RWPE1 (cell line): ENCODE results near the gene PSENEN.

Experiments
- CTCF ChIA-PET: fragments of 350-600 bp; sonication (Branson Sonifier 250); formaldehyde crosslinking; extraction: SDS; loops from one replicate; lab custom pipeline; 2021; lab: Yijun Ruan, JAX
- POLR2A ChIA-PET: fragments of 400-600 bp; formaldehyde crosslinking; extraction: SDS; loops from one replicate; lab custom pipeline; 2020; ENCODE audit warnings: antibody characterized with exemption; ENCODE audit not compliant: low non-redundant PET; lab: Yijun Ruan, JAX
- DNase-seq: peaks from one replicate; pipeline ENCODE4 v3.0.0; 2012; ENCODE audit warnings: low spot score
- H3K27ac ChIP-seq: fragments of 450-650 bp; 2 replicates; pipeline ENCODE4 v1.5.1; 2017
- TF ChIP-seq, protein P1 (sequence below): fragments of 450-650 bp; conservative IDR thresholded peaks from 2 replicates; pipeline ENCODE4 v1.5.1; 2017; ENCODE audit warnings: low read depth, mild to moderate bottlenecking

The PSENEN gene

DNA sequence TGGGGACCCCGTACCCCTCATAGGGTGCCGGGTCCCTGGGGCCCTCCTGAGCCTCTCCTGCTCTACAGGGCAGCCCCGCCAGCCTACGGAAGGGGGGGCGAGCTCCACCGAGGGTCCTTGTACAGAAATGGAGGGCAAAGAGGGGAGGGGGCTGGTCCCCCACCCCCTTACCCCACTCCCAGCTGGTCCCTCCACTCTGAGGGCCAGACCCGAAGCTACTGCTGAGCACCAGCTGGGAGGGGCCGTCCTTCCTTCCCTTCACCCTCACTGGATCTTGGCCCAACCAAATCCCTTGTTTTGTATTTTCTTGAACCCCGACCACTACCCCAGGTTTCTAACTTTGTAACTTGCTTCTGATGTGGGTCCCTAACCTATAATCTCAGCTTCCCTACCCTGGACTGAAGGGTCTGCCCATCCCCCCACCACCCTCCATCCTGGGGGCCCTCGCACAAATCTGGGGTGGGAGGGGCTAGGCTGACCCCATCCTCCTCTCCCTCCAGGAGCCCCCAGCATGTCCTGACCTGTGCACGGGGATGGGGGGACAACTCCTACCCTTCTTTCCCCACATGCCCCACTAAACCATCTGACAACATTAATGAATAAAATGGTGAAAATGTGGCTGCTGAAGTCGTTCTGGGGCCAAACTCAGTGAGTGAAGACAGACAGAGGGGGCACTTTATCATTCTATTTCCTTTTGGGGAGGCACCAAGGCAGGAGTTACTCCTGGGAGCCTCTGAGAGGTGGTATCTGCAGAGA lies 42.9 kb downstream of the PSENEN start:
- no peak overlapping the region for H3K27ac ChIP-seq
- POLR2A ChIA-PET: no interaction called here
- DNase-seq: no peak
- CTCF ChIA-PET: no interaction called here
- TF ChIP-seq, protein P1, sequence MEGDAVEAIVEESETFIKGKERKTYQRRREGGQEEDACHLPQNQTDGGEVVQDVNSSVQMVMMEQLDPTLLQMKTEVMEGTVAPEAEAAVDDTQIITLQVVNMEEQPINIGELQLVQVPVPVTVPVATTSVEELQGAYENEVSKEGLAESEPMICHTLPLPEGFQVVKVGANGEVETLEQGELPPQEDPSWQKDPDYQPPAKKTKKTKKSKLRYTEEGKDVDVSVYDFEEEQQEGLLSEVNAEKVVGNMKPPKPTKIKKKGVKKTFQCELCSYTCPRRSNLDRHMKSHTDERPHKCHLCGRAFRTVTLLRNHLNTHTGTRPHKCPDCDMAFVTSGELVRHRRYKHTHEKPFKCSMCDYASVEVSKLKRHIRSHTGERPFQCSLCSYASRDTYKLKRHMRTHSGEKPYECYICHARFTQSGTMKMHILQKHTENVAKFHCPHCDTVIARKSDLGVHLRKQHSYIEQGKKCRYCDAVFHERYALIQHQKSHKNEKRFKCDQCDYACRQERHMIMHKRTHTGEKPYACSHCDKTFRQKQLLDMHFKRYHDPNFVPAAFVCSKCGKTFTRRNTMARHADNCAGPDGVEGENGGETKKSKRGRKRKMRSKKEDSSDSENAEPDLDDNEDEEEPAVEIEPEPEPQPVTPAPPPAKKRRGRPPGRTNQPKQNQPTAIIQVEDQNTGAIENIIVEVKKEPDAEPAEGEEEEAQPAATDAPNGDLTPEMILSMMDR: no peak

DNA sequence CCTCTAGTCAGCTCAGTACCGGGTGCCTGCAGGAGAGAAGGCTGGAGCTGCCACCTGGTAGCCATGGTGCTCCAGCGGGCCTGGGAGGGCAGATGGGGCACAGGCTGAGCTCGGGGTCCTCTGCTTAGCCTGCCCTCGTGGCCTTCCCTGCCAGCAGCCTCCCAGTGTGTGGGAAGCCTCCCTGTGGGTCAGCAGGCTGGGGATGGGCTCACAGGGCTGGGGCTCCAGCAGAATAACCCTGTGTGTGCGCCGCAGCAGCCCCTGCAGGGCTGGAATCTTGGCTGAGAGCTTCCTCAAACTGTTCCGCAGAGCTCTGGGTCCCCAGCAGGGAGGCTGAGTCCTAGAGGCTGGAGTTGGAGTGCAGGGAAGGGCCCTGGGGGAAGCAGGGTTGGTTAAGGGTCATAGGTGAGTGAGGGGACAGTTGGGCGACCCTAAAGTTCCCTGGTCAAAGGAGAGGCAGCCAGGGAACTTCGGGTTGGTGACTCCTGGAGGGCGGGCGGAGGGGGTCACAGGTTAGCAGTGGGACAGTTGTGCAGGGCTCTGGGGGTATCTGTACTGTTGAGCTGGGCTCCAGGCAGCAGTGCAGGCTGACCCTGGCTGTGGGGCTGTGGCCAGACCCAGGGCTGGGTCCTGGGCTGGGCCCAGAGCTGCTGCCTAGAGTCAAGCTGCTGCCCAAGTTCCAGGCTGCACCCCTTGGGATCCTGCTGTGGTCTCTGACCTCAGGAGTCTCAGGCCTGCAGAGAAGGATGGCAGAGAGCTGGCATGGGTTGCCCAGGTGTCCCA lies 43.9 kb downstream of the PSENEN start:
- TF ChIP-seq, protein P1: no peak
- DNase-seq: no peak
- POLR2A ChIA-PET: no interaction called here
- no peak overlapping the region; the same call in 1 of the 2 replicates for H3K27ac ChIP-seq
- CTCF ChIA-PET: no interaction called here

DNA sequence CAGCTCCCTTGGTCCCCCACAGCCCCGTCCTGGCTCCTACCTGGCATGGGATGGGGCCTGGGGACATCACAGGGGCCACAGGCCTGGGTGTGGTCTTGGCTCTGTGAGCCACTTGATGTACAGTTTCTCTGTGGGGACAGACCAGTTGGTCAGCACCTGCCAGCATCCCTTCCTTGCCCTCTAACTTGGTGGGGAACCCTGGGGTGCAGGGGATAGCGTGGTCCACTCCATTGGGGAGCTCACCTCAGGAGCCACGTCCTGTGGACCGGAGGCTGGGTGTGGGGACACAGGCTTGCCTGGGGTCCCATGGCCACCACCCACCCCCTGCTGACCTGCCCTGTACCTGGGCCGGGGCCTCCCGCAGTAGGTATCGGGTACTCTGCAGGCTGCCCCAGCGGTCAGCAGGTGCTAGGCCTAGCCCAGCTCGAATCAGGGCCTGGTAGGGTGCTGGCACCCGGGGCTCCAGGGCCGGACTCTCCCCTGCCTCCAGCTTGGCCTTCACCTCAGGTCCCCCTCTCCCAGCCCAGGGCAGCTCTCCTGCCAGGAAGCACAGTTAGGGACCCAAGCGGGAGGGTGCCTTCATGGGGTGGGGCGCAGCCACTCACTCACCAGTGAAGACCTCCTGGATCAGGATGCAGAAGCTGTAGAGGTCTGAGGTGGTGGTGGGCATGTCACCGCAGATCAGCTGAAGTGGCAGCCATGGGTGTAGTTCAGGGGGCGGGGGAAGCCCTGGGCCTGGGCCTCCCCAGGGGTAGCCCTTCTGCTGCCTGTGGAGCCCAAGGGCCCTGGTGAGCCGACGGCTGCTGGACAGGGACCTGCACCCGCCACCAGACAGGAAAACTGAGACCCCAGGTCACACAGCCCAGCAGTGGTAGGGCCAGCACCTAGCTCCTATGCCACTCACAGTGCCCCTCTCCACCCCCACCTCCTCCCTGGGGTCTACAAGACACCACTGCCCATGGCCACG lies 44.8 kb downstream of the PSENEN start:
- CTCF ChIA-PET: interaction anchor here (0.6 kb wide), 1 partner anchor 10 kb away, joined by 3 read pairs; no protein-coding TSS in a partner anchor
- TF ChIP-seq, protein P1: no peak
- DNase-seq: no peak
- POLR2A ChIA-PET: no interaction called here
- H3K27ac ChIP-seq: no peak overlapping the region; the same call in 1 of the 2 replicates

DNA sequence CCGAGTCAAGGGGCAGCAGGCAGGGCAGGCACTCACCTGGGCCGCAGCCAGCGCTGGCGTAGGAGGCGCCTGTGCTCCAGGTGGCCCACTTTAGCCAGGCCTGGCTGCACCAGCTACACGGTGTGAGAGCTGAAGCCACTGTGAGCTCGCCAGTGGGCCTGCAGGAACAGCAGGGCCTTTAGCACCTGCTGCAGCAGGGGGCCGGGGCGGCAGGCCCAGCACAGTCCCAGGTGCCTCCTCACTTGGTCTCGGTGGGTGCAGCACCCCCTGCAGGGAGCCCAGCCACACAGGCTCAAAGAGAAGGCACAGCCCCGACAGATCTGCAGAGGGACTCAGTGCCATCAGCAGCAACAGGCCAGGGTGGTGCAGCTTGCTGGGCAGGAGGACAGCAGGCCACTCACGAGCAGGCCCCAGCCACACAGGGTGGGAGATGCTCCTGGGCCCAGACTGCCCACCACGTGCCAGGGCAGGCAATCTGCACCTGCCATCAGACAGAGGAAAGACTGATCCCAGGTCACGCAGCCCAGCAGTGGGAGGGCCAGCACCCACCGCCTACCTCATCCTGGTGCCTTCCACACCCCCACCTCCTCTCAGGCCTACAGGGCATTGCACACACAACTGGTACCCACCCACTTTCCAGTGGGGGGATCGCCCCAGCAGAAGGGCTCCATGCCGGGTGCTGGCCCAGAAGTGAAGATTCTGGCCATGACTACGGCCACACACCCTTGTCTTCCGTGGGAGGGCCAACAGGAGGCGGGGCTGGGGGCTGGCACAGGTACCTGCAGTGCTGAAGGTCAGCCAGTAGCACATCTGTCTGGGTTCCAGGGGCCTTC lies 45.7 kb downstream of the PSENEN start:
- DNase-seq: no peak
- TF ChIP-seq, protein P1: no peak
- ChIA-PET POLR2A (no interaction called here), CTCF (interaction anchor here (0.6 kb wide), 1 partner anchor 9 kb away, joined by 3 read pairs; no protein-coding TSS in a partner anchor)
- H3K27ac ChIP-seq: no peak overlapping the region

DNA sequence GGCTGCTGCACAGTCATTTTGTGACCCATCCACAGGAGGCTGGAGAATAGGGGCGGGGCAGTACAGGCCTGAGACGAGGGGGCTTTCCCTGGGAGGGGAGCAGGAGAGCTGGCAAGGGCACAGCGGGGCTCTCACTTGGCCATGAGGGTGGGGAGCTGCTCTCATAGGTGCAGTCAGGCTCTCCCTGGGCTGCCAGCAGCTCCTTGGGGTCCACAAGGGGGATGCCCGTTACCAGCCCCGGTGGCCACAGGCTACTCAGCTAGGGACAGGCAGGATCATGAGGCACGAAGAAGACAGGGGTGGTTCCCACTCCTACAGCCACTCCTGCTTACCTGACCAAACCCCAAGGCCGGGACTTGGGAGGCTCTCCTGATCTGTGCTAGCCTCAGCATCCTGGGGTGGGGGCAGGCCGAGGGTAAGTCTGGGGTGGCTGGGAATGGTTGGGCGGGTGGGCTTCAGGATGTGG lies 46.4 kb downstream of the PSENEN start:
- POLR2A ChIA-PET: no interaction called here

More for the DNA sequence above, 46.4 kb downstream of the PSENEN start:
- DNase-seq: no peak
- TF ChIP-seq, protein P1: no peak
- CTCF ChIA-PET: no interaction called here
- H3K27ac ChIP-seq: no peak overlapping the region
